WTC11 (cell line): ENCODE measurements around the gene MCRIP2. TPM values are rescaled to one million over a fixed set of nuclear protein-coding genes. Genes with fewer than 3 reads are reported as not detected.

Experiments
- ATAC-seq: fragments of 200-7000 bp; cut with Tn5 transposase; 2 replicates; pipeline ENCODE4 v1.10.0; 2021; ENCODE audit warnings: mild to moderate bottlenecking, moderate library complexity
- CTCF ChIA-PET: fragments of 300-600 bp; sonication (Branson Sonifier 250); formaldehyde crosslinking; loops from one replicate; lab custom pipeline; 2021; ENCODE audit warnings: antibody characterized with exemption; lab: Charles Lee
- POLR2A ChIA-PET: fragments of 350-600 bp; sonication (Branson Sonifier 250); formaldehyde crosslinking; loops from one replicate; lab custom pipeline; 2021; ENCODE audit warnings: antibody characterized with exemption; lab: Charles Lee
- DNase-seq: peaks from one replicate; pipeline ENCODE4 v3.0.0; 2021; ENCODE audit warnings: low spot score
- H3K27ac Mint-ChIP-seq: 2 replicates; pipeline ENCODE4 v1.8.0; 2021; ENCODE audit warnings: mixed read lengths
- H3K27me3 Mint-ChIP-seq: 2 replicates; pipeline ENCODE4 v1.8.0; 2021; ENCODE audit warnings: low read depth, mild to moderate bottlenecking, moderate library complexity, mixed read lengths
- H3K36me3 Mint-ChIP-seq: 2 replicates; pipeline ENCODE4 v1.8.0; 2021; ENCODE audit warnings: mixed read lengths
- H3K4me1 Mint-ChIP-seq: 2 replicates; pipeline ENCODE4 v1.8.0; 2022; ENCODE audit warnings: mixed read lengths
- H3K4me3 Mint-ChIP-seq: 2 replicates; pipeline ENCODE4 v1.8.0; 2021; ENCODE audit warnings: mild to moderate bottlenecking, moderate library complexity, mixed read lengths
- H3K9me3 Mint-ChIP-seq: 2 replicates; pipeline ENCODE4 v1.8.0; 2021; ENCODE audit warnings: mixed read lengths
- AFF4 ChIP-seq: sonication (generic); formaldehyde crosslinking; IDR thresholded peaks from 2 replicates; pipeline ENCODE4 v1.8.1; 2023; ENCODE audit warnings: mild to moderate bottlenecking, missing genetic modification reagents, borderline replicate concordance
- AR ChIP-seq: fragments of 250-450 bp; sonication (Bioruptor Pico); IDR thresholded peaks from 2 replicates; pipeline ENCODE4 v1.9.0; 2021; ENCODE audit warnings: mild to moderate bottlenecking
- ATF3 ChIP-seq: sonication (generic); formaldehyde crosslinking; conservative IDR thresholded peaks from 2 replicates; pipeline ENCODE4 v1.8.1; 2022; ENCODE audit warnings: mild to moderate bottlenecking, missing genetic modification reagents
- CREB1 ChIP-seq: sonication (generic); formaldehyde crosslinking; IDR thresholded peaks from 2 replicates; pipeline ENCODE4 v1.8.0; 2023; ENCODE audit warnings: mild to moderate bottlenecking, missing genetic modification reagents
- GRHL2 ChIP-seq: fragments of 250-450 bp; sonication (Bioruptor Pico); IDR thresholded peaks from 2 replicates; pipeline ENCODE4 v1.8.0; 2022; ENCODE audit warnings: mild to moderate bottlenecking, moderate library complexity; ENCODE audit not compliant: insufficient replicate concordance, severe bottlenecking
- HMGA2 ChIP-seq: fragments of 250-450 bp; sonication (Bioruptor Pico); IDR thresholded peaks from 2 replicates; pipeline ENCODE4 v1.4.0; 2021; ENCODE audit warnings: mild to moderate bottlenecking, moderate library complexity
- KAT7 ChIP-seq: sonication (generic); formaldehyde crosslinking; IDR thresholded peaks from 2 replicates; pipeline ENCODE4 v1.8.1; 2023; ENCODE audit warnings: missing genetic modification reagents, mild to moderate bottlenecking, borderline replicate concordance
- NR3C1 ChIP-seq: sonication (generic); formaldehyde crosslinking; conservative IDR thresholded peaks from 2 replicates; pipeline ENCODE4 v1.8.1; 2023; ENCODE audit warnings: low read depth, mild to moderate bottlenecking, missing genetic modification reagents
- RELA ChIP-seq: sonication (generic); formaldehyde crosslinking; IDR thresholded peaks from 2 replicates; pipeline ENCODE4 v1.8.1; 2022; ENCODE audit warnings: missing genetic modification reagents, mild to moderate bottlenecking, borderline replicate concordance
- SMAD3 ChIP-seq: sonication (generic); formaldehyde crosslinking; IDR thresholded peaks from 2 replicates; pipeline ENCODE4 v1.8.0; 2022; ENCODE audit warnings: missing genetic modification reagents, mild to moderate bottlenecking, borderline replicate concordance
- SOX15 ChIP-seq: fragments of 250-450 bp; sonication (Bioruptor Pico); IDR thresholded peaks from 2 replicates; pipeline ENCODE4 v1.9.0; 2021; ENCODE audit warnings: mild to moderate bottlenecking
- SP1 ChIP-seq: sonication (generic); formaldehyde crosslinking; conservative IDR thresholded peaks from 2 replicates; pipeline ENCODE4 v1.8.1; 2022; ENCODE audit warnings: missing genetic modification reagents
- ZNF219 ChIP-seq: sonication (generic); formaldehyde crosslinking; IDR thresholded peaks from 2 replicates; pipeline ENCODE4 v1.8.0; 2023; ENCODE audit warnings: missing genetic modification reagents, mild to moderate bottlenecking, borderline replicate concordance
- ZNF232 ChIP-seq: sonication (generic); formaldehyde crosslinking; IDR thresholded peaks from 2 replicates; pipeline ENCODE4 v1.8.0; 2022; ENCODE audit warnings: mild to moderate bottlenecking, missing genetic modification reagents
- ZNF263 ChIP-seq: sonication (generic); formaldehyde crosslinking; IDR thresholded peaks from 2 replicates; pipeline ENCODE4 v1.8.1; 2022; ENCODE audit warnings: low read depth, mild to moderate bottlenecking, moderate library complexity, missing genetic modification reagents
- ZNF396 ChIP-seq: fragments of 250-450 bp; sonication (Bioruptor Pico); IDR thresholded peaks from 2 replicates; pipeline ENCODE4 v1.8.0; 2021; ENCODE audit warnings: mild to moderate bottlenecking, moderate library complexity, borderline replicate concordance
- ZNF425 ChIP-seq: fragments of 250-450 bp; sonication (Bioruptor Pico); conservative IDR thresholded peaks from 2 replicates; pipeline ENCODE4 v1.9.0; 2021; ENCODE audit warnings: mild to moderate bottlenecking
- total RNA-seq: library from RNA; stranded (reverse); gene quantifications from 3 replicates; pipeline ENCODE4 v1.2.3, GENCODE V29; 2021
- TF ChIP-seq, protein P1 (sequence below): sonication (generic); formaldehyde crosslinking; IDR thresholded peaks from 2 replicates; pipeline ENCODE4 v1.8.1; 2023; ENCODE audit warnings: mild to moderate bottlenecking, missing genetic modification reagents
- TF ChIP-seq, protein P2 (sequence below): sonication (generic); formaldehyde crosslinking; IDR thresholded peaks from 2 replicates; pipeline ENCODE4 v1.8.1; 2022; ENCODE audit warnings: mild to moderate bottlenecking, missing genetic modification reagents, moderate library complexity, borderline replicate concordance
- TF ChIP-seq, protein P3 (sequence below): sonication (generic); formaldehyde crosslinking; IDR thresholded peaks from 2 replicates; pipeline ENCODE4 v1.8.1; 2023; ENCODE audit warnings: mild to moderate bottlenecking, moderate library complexity, missing genetic modification reagents

The MCRIP2 gene
- total RNA-seq, 1 experiment from 2014 or later = 63.3 TPM

GRCh38 chr16:634996-635395 is 6.6 kb upstream of the MCRIP2 start (continued):
- TF ChIP-seq ZNF425 (CRISPR knock-in tag) = no peak
- no peak for TF ChIP-seq AFF4
- TF ChIP-seq ZNF219 (CRISPR knock-in tag) = no peak
- no peak for TF ChIP-seq SMAD3 (CRISPR knock-in tag)
- TF ChIP-seq GRHL2 (CRISPR knock-in tag) = no peak
- TF ChIP-seq CREB1 (CRISPR knock-in tag) = no peak
- TF ChIP-seq NR3C1 (CRISPR knock-in tag) = no peak
- TF ChIP-seq ZNF263 (CRISPR knock-in tag) = no peak
- TF ChIP-seq, protein P1, sequence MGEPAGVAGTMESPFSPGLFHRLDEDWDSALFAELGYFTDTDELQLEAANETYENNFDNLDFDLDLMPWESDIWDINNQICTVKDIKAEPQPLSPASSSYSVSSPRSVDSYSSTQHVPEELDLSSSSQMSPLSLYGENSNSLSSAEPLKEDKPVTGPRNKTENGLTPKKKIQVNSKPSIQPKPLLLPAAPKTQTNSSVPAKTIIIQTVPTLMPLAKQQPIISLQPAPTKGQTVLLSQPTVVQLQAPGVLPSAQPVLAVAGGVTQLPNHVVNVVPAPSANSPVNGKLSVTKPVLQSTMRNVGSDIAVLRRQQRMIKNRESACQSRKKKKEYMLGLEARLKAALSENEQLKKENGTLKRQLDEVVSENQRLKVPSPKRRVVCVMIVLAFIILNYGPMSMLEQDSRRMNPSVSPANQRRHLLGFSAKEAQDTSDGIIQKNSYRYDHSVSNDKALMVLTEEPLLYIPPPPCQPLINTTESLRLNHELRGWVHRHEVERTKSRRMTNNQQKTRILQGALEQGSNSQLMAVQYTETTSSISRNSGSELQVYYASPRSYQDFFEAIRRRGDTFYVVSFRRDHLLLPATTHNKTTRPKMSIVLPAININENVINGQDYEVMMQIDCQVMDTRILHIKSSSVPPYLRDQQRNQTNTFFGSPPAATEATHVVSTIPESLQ = no peak
- TF ChIP-seq SP1 (CRISPR knock-in tag) = no peak
- TF ChIP-seq ATF3 (CRISPR knock-in tag) = no peak
- TF ChIP-seq SOX15 = no peak
- TF ChIP-seq AR (CRISPR knock-in tag) = no peak

DNA sequence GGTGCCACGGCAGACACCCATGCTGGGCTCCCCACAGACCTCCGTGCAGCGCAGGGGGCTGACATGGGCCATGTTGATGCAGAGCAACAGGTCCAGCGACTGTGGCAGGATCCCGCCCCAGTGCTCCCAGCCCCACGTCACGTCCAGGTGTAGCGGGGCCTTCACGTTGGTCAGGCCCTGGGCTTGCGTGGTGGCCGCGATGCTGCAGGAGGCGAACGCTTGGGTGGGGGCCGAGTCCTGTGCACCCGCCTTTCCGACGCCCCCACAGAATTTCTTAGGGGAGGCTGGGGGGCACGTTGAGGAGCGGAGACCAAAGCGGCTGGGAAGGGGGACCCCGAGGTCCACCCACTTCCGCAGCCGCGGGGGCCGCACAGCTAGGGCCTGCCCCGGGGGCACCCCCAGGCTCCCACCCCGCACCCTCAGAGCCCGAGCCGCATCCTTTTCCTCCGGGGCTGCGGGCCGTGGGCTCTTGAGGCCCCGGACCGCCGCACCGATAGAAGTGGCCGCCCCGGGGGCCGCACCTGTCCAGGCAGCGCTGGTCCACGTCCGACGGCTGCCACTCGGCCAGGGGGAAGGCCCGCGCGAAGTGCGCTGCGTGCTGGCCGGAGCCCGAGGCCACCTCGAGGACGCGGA is 5.9 kb upstream of the MCRIP2 start:
- Mint-ChIP-seq H3K9me3 (no peaks in the 10 kb centered on the region), H3K4me1 (peaks cover 19% of the 10 kb centered on the region), H3K36me3 (no peaks in the 10 kb centered on the region), H3K27me3 (peaks cover 4% of the 10 kb centered on the region; the same call in 1 of the 2 replicates), H3K27ac (no peak overlapping the region), H3K4me3 (peak overlapping the region; percentile 60)
- ATAC-seq (no peak), DNase-seq (no peak)
- ChIA-PET POLR2A (interaction anchor here (0.6 to 1.5 kb wide), 3 partner anchors 12 to 56 kb away, joined by 3 to 7 read pairs (median 3); partner anchors contain the start of gene WDR90), CTCF (interaction anchor here (1.0 to 4.0 kb wide), 7 partner anchors 12 to 108 kb away, joined by 3 to 37 read pairs (median 7); partner anchors contain the start of genes CAPN15 and WDR90)
- TF ChIP-seq, protein P2, sequence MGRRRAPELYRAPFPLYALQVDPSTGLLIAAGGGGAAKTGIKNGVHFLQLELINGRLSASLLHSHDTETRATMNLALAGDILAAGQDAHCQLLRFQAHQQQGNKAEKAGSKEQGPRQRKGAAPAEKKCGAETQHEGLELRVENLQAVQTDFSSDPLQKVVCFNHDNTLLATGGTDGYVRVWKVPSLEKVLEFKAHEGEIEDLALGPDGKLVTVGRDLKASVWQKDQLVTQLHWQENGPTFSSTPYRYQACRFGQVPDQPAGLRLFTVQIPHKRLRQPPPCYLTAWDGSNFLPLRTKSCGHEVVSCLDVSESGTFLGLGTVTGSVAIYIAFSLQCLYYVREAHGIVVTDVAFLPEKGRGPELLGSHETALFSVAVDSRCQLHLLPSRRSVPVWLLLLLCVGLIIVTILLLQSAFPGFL (CRISPR knock-in tag) = 0 out of 2 replicates have a peak, but pooled peaks have one; percentile 39
- TF ChIP-seq KAT7 (CRISPR knock-in tag) (peak; percentile 82), RELA (CRISPR knock-in tag) (peak; percentile 90; the same call in 1 of the 2 replicates), HMGA2 (CRISPR knock-in tag) (no peak), ZNF396 (CRISPR knock-in tag) (no peak), ZNF232 (CRISPR knock-in tag) (0 out of 2 replicates have a peak, but pooled peaks have one; percentile 23)
- TF ChIP-seq, protein P3, sequence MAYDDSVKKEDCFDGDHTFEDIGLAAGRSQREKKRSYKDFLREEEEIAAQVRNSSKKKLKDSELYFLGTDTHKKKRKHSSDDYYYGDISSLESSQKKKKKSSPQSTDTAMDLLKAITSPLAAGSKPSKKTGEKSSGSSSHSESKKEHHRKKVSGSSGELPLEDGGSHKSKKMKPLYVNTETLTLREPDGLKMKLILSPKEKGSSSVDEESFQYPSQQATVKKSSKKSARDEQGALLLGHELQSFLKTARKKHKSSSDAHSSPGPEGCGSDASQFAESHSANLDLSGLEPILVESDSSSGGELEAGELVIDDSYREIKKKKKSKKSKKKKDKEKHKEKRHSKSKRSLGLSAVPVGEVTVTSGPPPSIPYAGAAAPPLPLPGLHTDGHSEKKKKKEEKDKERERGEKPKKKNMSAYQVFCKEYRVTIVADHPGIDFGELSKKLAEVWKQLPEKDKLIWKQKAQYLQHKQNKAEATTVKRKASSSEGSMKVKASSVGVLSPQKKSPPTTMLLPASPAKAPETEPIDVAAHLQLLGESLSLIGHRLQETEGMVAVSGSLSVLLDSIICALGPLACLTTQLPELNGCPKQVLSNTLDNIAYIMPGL (CRISPR knock-in tag) = 0 out of 2 replicates have a peak, but pooled peaks have one; percentile 50
